GM23338 (cell line): Measurements from ENCODE around the gene KDELR1.

Experiments
- POLR2AphosphoS5 ChIP-seq: IDR thresholded peaks from 2 replicates; pipeline ENCODE4 v1.6.1; 2016; ENCODE audit warnings: antibody characterized with exemption, low read depth
- TF ChIP-seq, protein P1 (sequence below), 2 experiments: fragments of 200-600 bp in 1 of 2; sonication (generic) in 1 of 2; conservative IDR thresholded peaks; 2 replicates each; pipeline versions ENCODE4 v1.5.1 to v1.6.1; 2016 to 2017; ENCODE audit warnings: antibody characterized with exemption in 2 of 2, low read depth in 2 of 2, mild to moderate bottlenecking in 2 of 2, moderate library complexity in 1 of 2

DNA sequence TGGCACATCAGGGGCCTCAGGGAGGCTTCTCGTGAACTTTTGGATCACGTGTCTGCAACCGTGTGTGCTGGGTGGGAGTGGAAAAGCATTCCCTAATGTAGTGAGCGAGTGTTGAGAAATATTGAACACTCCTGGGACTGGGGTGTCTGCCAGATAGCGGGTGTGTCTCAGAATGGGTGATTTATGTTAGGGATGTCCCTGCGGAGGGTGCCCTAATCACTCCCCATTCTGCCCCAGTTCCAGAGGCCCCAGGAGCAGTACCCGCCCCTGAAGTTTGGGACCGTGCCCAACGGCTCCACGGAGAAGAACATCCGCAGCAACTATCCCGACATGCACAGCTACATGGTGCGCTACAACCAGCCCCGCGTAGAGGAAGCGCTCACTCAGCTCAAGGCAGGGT, 30.2 kb upstream of the KDELR1 start:
- TF ChIP-seq, protein P1, sequence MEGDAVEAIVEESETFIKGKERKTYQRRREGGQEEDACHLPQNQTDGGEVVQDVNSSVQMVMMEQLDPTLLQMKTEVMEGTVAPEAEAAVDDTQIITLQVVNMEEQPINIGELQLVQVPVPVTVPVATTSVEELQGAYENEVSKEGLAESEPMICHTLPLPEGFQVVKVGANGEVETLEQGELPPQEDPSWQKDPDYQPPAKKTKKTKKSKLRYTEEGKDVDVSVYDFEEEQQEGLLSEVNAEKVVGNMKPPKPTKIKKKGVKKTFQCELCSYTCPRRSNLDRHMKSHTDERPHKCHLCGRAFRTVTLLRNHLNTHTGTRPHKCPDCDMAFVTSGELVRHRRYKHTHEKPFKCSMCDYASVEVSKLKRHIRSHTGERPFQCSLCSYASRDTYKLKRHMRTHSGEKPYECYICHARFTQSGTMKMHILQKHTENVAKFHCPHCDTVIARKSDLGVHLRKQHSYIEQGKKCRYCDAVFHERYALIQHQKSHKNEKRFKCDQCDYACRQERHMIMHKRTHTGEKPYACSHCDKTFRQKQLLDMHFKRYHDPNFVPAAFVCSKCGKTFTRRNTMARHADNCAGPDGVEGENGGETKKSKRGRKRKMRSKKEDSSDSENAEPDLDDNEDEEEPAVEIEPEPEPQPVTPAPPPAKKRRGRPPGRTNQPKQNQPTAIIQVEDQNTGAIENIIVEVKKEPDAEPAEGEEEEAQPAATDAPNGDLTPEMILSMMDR (conservative IDR thresholded peaks at IDR 0.05; ENCODE audit: low read depth in 2 of 2), result no peak
- TF ChIP-seq POLR2AphosphoS5, result no peak
